ENCODE measurements around the gene TMEM88. TPM values are rescaled to one million over a fixed set of nuclear protein-coding genes. Genes with fewer than 3 reads are reported as not detected.

TMEM88 gene
- total RNA-seq, 3 donors from 2014 or later, result 4.8 to 21.0 (median 5.7) TPM

GRCh38 chr17:7883781-7884386 lies 29.0 kb downstream of the TMEM88 start:
- Histone ChIP-seq H3K4me3 (peak overlapping the region; percentile 86 to 93 (median 89)), H3K9me3 (no peaks in the 10 kb centered on the region), H3K4me1 (peaks cover 7 to 11% of the 10 kb centered on the region in 2 donors), H3K27me3 (no peaks in the 10 kb centered on the region), H3K27ac (peak overlapping the region; percentile 95 to 99), H3K36me3 (no peaks in the 10 kb centered on the region)
- TF ChIP-seq POLR2AphosphoS5 (IDR thresholded peaks at IDR 0.05), result no peak
- no peak for DNase-seq (ENCODE audit: low spot score in 2 of 2)
- intact Hi-C loops (cut with DNase I; ENCODE audit: low total_unique reads), result no loop called here

GRCh38 chr17:7884581-7885366 lies 29.9 kb downstream of the TMEM88 start:
- H3K4me3 ChIP-seq, result peak overlapping the region; percentile 86 to 93 (median 89)
- no peaks in the 10 kb centered on the region for H3K36me3 ChIP-seq
- no peaks in the 10 kb centered on the region for H3K9me3 ChIP-seq
- peak overlapping the region; percentile 95 to 99 for H3K27ac ChIP-seq
- DNase-seq (ENCODE audit: low spot score in 2 of 2), result no peak
- no peak for TF ChIP-seq POLR2A (IDR thresholded peaks at IDR 0.05)
- no peak for TF ChIP-seq CTCF (IDR thresholded peaks at IDR 0.05)
- TF ChIP-seq POLR2AphosphoS5 (IDR thresholded peaks at IDR 0.05), result no peak
- intact Hi-C loops (cut with DNase I; ENCODE audit: low total_unique reads), result no loop called here
- H3K4me1 ChIP-seq, result peaks cover 9 to 13% of the 10 kb centered on the region in 2 donors
- H3K27me3 ChIP-seq, result no peaks in the 10 kb centered on the region

GRCh38 chr17:7885367-7886226 lies 30.7 kb downstream of the TMEM88 start:
- no peak for TF ChIP-seq CTCF (IDR thresholded peaks at IDR 0.05)
- TF ChIP-seq POLR2A (IDR thresholded peaks at IDR 0.05), result no peak
- TF ChIP-seq POLR2AphosphoS5 (IDR thresholded peaks at IDR 0.05), result peak in 2 of 3 donors; percentile 30 to 55
- H3K27ac ChIP-seq, result peak overlapping the region; percentile 95 to 99
- no peaks in the 10 kb centered on the region for H3K36me3 ChIP-seq
- no peaks in the 10 kb centered on the region for H3K9me3 ChIP-seq
- intact Hi-C loops (cut with DNase I; ENCODE audit: low total_unique reads), result no loop called here
- peak; percentile 45 to 56 for DNase-seq (ENCODE audit: low spot score in 2 of 2)
- peak overlapping the region; percentile 86 to 93 (median 89) for H3K4me3 ChIP-seq
- H3K27me3 ChIP-seq, result no peaks in the 10 kb centered on the region
- H3K4me1 ChIP-seq, result peaks cover 12 to 13% of the 10 kb centered on the region in 2 donors

GRCh38 chr17:7886227-7887037 lies 31.6 kb downstream of the TMEM88 start:
- Histone ChIP-seq H3K36me3 (no peaks in the 10 kb centered on the region), H3K4me1 (peaks cover 12 to 13% of the 10 kb centered on the region in 2 donors), H3K4me3 (peak overlapping the region; percentile 86 to 93 (median 89)), H3K27ac (peak overlapping the region; percentile 95 to 99), H3K9me3 (no peaks in the 10 kb centered on the region), H3K27me3 (no peaks in the 10 kb centered on the region)
- intact Hi-C loops (cut with DNase I; ENCODE audit: low total_unique reads), result no loop called here
- peak in 1 of 2 donors; percentile 36 for DNase-seq (ENCODE audit: low spot score in 2 of 2)
- TF ChIP-seq POLR2AphosphoS5 (IDR thresholded peaks at IDR 0.05), result no peak
- no peak for TF ChIP-seq CTCF (IDR thresholded peaks at IDR 0.05)
- no peak for TF ChIP-seq POLR2A (IDR thresholded peaks at IDR 0.05)

GRCh38 chr17:7887038-7887481 lies 32.2 kb downstream of the TMEM88 start:
- Histone ChIP-seq H3K27ac (peak overlapping the region; percentile 95 to 99), H3K27me3 (no peaks in the 10 kb centered on the region), H3K9me3 (no peaks in the 10 kb centered on the region), H3K36me3 (no peaks in the 10 kb centered on the region), H3K4me1 (peaks cover 12 to 13% of the 10 kb centered on the region in 2 donors), H3K4me3 (peak overlapping the region; percentile 86 to 93 (median 89))
- intact Hi-C loops (cut with DNase I; ENCODE audit: low total_unique reads), result no loop called here
- no peak for DNase-seq (ENCODE audit: low spot score in 2 of 2)
- no peak for TF ChIP-seq POLR2AphosphoS5 (IDR thresholded peaks at IDR 0.05)
- peak in 2 of 3 donors; percentile 13 for TF ChIP-seq CTCF (IDR thresholded peaks at IDR 0.05)
